NCI-H146 treated with DMSO at 0.1 percent for 48 hours (cell line): Measurements from ENCODE around the gene CRYL1.
"Not testable (repeated sequence)": the region's sequence is repeated elsewhere in the genome, so short reads cannot be mapped to it uniquely, and the experiment has no call there.

Experiments used
- DNase-seq: peaks from one replicate; lab custom pipeline; 2025; ENCODE audit not compliant: unreplicated experiment; lab: John Stamatoyannopoulos, UW

The CRYL1 gene

GRCh38 chr13:20461481-20461859 lies 64.2 kb downstream of the CRYL1 start:
- DNase-seq: no peak

GRCh38 chr13:20460761-20461160 lies 64.9 kb downstream of the CRYL1 start:
- no peak for DNase-seq

GRCh38 chr13:20457670-20458069 lies 68.0 kb downstream of the CRYL1 start:
- DNase-seq: no peak

- DNase-seq: no peak
These were observed 68.9 kb downstream of the CRYL1 start for GRCh38 chr13:20456737-20457136.

GRCh38 chr13:20451397-20451796 lies 74.3 kb downstream of the CRYL1 start:
- no peak for DNase-seq

GRCh38 chr13:20448470-20448869 lies 77.2 kb downstream of the CRYL1 start:
- DNase-seq: no peak

- no peak for DNase-seq
These were observed 78.8 kb downstream of the CRYL1 start for GRCh38 chr13:20446900-20447299.

GRCh38 chr13:20446405-20446804 lies 79.3 kb downstream of the CRYL1 start:
- no peak for DNase-seq

GRCh38 chr13:20442798-20443381 lies 82.8 kb downstream of the CRYL1 start:
- no peak for DNase-seq

GRCh38 chr13:20442375-20442774 lies 83.3 kb downstream of the CRYL1 start:
- no peak for DNase-seq

- DNase-seq: no peak
These were observed 83.8 kb downstream of the CRYL1 start for GRCh38 chr13:20441879-20442278.

- no peak for DNase-seq
These were observed 84.6 kb downstream of the CRYL1 start for GRCh38 chr13:20441056-20441455.

GRCh38 chr13:20439261-20439660 lies 86.4 kb downstream of the CRYL1 start:
- no peak for DNase-seq

GRCh38 chr13:20438801-20439200 lies 86.9 kb downstream of the CRYL1 start:
- DNase-seq: no peak

GRCh38 chr13:20436505-20436904 lies 89.2 kb downstream of the CRYL1 start:
- DNase-seq: no peak

- no peak for DNase-seq
These were observed 89.9 kb downstream of the CRYL1 start for GRCh38 chr13:20435616-20436368.

- DNase-seq: not testable (repeated sequence)
These were observed 91.4 kb downstream of the CRYL1 start for GRCh38 chr13:20434210-20434609.

GRCh38 chr13:20431687-20432384 lies 93.8 kb downstream of the CRYL1 start:
- DNase-seq: no peak

- DNase-seq: no peak
These were observed 94.6 kb downstream of the CRYL1 start for GRCh38 chr13:20431080-20431479.

- DNase-seq: no peak
These were observed 95.4 kb downstream of the CRYL1 start for GRCh38 chr13:20430296-20430695.

- no peak for DNase-seq
These were observed 96.0 kb downstream of the CRYL1 start for GRCh38 chr13:20429682-20430081.
